Stimulated activated CD4-positive, alpha-beta T cell treated with anti-CD3 and anti-CD28 coated beads, Interleukin-15, amount 100 ng/mL, for 48 hours (primary cell): ENCODE data around the gene MED23.
"Not testable (repeated sequence)": the region's sequence is repeated elsewhere in the genome, so short reads cannot be mapped to it uniquely, and the experiment has no call there.

ENCODE experiments used
- DNase-seq, 2 donors: peaks; one replicate each; pipeline ENCODE4 v3.0.0-alpha.2; 2020; ENCODE audit warnings: low read depth in 2 of 2

Gene MED23

DNA sequence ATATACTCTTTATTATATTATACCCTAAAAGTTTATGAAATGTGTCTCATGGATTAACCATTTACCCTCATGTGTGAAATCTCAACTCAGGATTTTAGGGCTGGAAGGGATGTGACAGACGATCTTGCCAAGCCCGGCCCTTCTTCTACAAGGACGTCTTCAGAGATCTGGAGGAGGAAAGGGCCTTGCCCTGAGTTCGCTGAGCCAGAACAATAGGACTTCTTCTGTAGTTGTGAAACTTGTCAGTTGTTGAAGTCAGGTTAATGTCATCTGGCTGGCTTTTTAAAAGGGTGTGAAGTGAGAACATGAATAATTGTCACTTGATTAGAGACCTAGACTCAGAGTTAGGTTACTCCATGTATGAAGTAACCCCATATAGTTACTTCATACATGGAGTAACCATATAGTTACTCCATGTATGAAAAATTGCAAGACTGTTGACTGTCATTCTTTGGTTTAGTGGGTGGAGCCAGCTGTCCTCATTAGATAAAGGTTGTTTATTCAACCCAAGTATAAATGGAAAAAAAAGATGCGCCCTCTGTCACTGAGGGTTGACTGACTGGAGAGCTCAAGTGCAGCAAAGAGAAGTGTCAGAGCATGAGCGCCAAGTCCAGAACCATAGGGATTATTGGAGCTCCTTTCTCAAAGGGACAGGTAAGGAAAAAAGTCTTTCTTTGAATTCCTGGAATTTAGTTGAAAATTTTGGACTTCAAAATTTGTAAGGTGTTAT, 55.2 kb downstream of the MED23 start, which contains the start of gene ARG1:
ARG1 (plus strand) TSS at position 541 of the 730 bp plus-strand sequence; CDS start at position 598, 57 bp downstream.
- no peak for DNase-seq

GRCh38 chr6:131568726-131569125, 59.3 kb downstream of the MED23 start:
- no peak for DNase-seq

DNA sequence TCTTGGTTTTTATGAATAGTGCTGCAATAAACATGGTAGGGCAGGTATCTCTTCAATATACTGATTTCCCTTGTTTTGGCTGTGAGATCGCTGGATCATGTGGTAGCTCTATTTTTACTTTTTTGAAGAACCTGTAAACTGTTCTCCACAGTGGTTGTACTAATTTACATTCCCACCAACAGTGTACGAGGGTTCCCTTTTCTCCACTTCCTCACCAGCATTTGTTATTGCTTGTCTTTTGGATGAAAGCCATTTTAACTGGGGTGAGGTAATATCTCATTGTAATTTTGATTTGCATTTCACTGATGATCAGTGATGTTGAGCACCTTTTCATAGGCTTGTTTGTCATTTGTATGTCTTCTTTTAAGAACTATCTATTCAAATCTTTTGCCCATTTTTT, 63.0 kb downstream of the MED23 start:
- DNase-seq, result no peak

- DNase-seq, result no peak
These were observed 65.9 kb downstream of the MED23 start for GRCh38 chr6:131561925-131562707.

DNA sequence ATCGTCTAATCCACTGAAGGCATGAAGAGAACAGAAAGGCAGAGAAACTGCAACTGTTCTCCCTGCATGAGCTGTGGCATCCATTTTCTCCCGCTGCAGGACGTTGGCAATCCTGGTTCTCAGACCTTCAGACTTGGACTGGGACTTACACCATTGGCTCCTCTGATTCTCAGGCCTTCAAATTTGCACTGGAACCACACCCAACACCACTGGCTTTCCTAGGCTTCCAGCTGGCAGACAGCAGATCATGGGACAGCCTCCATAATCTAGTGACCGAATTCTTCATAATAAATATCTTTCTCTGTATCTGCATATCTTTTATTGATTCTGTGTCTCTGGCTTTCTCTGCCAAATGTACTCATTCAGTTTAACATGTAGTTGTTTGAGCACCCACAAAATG, 69.1 kb downstream of the MED23 start:
- no peak for DNase-seq

- DNase-seq, result no peak
These were observed 72.0 kb downstream of the MED23 start for GRCh38 chr6:131555992-131556391.

DNA sequence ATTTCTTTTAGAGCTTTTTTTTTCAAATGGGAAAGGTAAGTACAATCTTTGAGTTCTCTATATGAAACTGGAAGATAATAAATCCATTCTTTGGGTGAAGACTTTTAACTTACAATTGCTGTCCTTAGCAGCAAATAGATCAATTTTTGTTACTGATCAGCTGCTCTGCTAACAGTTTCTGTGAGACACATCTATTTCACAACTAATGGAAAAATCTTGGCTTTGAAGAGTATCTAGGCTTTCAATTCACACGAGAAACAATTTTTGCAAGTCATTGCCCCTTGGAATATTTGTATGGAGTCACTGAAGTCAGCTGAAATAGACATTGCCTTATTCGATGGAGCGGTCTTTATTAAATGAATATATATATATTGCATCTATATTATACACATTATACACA, 75.5 kb downstream of the MED23 start:
- no peak for DNase-seq

GRCh38 chr6:131551902-131552301, 76.1 kb downstream of the MED23 start:
- no peak for DNase-seq

DNA sequence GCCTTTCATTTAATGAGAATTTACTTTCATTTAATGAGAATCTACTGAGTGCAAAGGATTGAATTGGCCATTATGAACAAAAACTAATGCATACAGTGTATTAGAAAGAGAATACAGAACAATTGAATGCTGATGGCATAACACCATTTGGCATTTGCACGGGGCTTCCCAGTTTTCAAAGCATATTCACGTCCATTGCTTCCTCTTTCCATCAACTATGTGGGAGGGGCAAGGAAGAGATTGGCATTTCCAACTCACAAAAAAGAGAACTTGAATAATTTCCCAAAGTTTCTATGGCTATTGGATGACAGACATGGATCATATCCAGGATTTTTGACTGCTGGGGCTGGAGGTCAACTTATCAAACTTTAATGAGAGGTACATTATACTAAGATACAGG, 78.2 kb downstream of the MED23 start:
- DNase-seq, result no peak

DNA sequence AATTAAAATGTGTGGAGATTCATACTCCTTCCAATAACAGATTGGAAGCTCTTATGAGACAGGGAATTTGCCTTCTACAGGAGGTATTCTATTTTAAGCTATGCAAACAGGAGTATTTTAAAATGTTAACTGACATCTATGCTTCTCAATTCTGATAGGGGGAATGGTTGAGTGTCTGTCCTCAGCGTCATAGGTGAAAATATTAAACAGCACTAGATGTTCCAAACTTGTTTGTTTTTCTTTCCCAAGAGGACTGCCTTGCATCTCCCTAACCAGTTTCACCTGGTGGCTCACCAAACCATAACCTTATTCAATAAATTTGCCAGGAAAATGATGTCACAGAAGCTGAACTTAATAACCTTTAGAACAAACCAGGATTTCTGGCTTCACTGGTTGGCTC, 79.6 kb downstream of the MED23 start:
- DNase-seq, result no peak

DNA sequence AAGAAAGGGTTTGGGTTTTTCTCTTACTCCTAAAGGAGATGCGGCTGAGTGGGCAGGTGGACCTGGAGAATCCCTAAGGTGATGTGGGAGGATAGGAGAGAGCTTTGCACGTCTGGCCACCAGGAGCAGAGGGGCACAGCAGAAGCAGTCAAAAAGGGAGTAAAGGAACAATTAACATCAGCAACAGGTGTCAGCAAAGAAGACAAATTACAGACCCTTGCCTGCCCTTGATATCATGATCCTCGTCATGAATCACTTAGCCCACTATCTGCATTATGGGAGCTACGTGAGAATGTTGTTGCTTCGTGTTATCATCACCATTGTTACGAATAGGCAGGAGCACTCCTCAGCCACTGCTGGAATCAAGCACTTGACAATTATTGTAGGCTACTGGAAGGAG, 80.6 kb downstream of the MED23 start:
- DNase-seq, result no peak

GRCh38 chr6:131545317-131545716, 82.7 kb downstream of the MED23 start:
- no peak for DNase-seq

GRCh38 chr6:131538615-131539014, 89.4 kb downstream of the MED23 start:
- not testable (repeated sequence) for DNase-seq

DNA sequence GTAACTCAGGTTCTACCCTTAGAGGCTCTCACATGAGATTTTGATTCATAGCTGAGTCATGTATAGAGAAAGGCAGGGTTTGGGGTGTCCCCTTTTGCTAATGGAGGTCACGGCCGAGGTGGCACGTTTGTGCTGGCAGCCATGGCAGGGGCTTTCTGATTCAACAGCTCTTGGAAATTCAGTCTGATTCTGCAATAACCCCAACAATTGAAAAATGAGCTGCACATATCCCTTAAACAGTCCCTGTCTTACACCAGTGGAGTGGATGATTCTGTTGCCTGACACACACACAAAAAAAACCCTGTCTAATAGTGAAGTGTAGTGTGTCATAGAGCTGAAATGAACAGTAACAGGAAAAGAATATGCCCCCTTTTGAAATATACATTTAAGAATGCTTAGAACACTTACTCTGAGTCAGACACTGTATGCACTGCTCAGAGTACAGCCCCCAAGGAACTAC, 95.4 kb downstream of the MED23 start:
- DNase-seq, result peak; percentile 38 to 54

- DNase-seq, result not testable (repeated sequence)
These were observed 96.4 kb downstream of the MED23 start for GRCh38 chr6:131531681-131532080.

GRCh38 chr6:131530936-131531335, 97.1 kb downstream of the MED23 start:
- not testable (repeated sequence) for DNase-seq

GRCh38 chr6:131524695-131525336, 103.2 kb downstream of the MED23 start:
- no peak for DNase-seq

DNA sequence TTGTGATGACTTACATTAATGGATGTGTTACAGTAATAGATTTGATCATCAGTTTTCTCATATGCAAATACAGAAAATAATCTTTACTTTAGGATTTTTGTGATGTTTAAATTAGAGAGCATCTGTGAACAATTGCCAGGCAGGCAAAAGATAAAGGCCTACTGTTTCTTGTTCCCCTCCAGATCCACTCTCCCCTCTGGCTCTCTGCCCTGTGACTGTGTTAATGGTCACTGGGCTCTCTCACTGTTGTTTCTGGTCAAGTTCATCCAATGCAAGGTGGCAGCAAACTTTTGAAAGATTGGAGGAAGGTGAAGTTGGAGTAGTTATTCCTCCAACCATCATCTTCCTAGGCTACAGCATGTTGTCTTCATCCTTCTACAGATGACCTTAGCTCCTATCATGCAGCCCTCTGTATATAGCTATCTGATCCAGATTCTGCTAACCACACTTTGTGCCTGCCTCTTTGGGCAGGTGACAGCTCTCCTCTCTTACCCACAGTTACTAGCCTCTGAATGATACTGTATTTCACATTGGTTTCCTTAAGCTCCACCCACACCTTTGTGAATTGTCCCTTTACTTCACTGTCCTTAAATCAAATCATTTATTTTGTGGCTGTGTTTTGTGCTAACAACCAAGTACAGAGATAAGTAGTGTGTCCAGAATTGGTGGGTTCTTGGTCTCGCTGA, 103.9 kb downstream of the MED23 start:
- no peak for DNase-seq
